Caki2 (cell line): ENCODE results near the gene RPL15. TPM values are rescaled to one million over a fixed set of nuclear protein-coding genes. Genes with fewer than 3 reads are reported as not detected.
A peak's percentile ranks its signal among the peaks of the same experiment; 100 is the strongest.
"Not testable (repeated sequence)": the region's sequence is repeated elsewhere in the genome, so short reads cannot be mapped to it uniquely, and the experiment has no call there.

ENCODE experiments used
- DNase-seq: peaks from one replicate; pipeline ENCODE4 v3.0.0-alpha.2; 2015; ENCODE audit warnings: low read depth
- in situ Hi-C: cut with HindIII; loops from 2 replicates; pipeline ENCODE4 v1.10.0; 2016; ENCODE audit warnings: low sequenced_read_pairs, low pct_unique_long_range_greater_than_20kb, mixed read lengths
- total RNA-seq: library from RNA; depleted of rRNA; stranded (reverse); fragments of >200 nt; shearing (Covaris generic); gene quantifications from 2 replicates; pipeline ENCODE4 v1.2.3, GENCODE V29; 2014; ENCODE audit warnings: low replicate concordance; rRNA removed

The RPL15 gene
- total RNA-seq: 3,923 and 4,358 TPM in 2 replicates

DNA sequence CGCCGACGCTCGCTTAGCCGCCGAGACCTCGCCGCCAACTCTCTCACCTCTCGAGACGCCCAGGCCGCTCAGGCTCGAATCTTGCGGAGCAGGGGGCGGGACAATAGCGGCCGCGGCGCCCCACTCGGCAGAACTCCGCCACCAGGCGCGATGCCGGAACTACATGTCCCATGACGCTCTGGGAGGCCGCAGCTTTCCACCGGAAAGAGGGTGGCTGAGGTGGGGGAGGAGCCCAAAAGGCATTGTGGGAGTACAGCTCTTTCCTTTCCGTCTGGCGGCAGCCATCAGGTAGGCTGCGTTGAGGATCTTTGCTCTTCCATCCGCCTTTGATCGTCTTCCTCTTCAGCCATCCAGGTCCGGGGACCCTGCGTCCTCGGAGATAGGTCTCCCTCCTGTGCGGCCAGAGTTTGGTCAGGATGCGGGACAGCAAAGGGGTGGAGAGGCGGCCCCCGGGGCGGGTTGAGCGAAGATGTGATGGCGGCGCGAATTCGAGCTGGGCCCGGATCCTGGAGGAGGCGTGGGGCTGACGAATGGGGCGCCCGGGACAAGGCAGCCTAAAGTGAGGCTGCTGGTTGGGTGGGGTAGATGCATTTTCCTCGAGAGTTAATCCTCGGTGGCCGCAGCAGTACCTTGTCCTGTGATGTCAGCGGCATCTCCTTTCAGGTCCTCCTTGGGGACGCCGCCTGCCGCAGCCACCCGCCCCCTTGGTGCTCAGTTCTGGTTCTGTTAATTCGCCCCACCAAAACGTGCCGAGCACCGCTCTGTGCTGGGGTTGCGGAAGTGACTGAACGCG, at the start of gene RPL15, which contains the start of gene NKIRAS1:
RPL15 (plus strand) TSS at position 247 of the 793 bp plus-strand sequence. CDS start 728 bp downstream, outside the sequence.
NKIRAS1 (minus strand) TSS at position 105 of the 793 bp plus-strand sequence. CDS start 6,086 bp downstream, outside the sequence.
- in situ Hi-C loops: no loop called here
- peak; percentile 93 for DNase-seq

GRCh38 chr3:23867400-23867799, 49.5 kb upstream of the RPL15 start:
- in situ Hi-C loops: no loop called here
- no peak for DNase-seq

GRCh38 chr3:23867838-23868237, 49.1 kb upstream of the RPL15 start:
- in situ Hi-C loops: no loop called here
- no peak for DNase-seq

DNA sequence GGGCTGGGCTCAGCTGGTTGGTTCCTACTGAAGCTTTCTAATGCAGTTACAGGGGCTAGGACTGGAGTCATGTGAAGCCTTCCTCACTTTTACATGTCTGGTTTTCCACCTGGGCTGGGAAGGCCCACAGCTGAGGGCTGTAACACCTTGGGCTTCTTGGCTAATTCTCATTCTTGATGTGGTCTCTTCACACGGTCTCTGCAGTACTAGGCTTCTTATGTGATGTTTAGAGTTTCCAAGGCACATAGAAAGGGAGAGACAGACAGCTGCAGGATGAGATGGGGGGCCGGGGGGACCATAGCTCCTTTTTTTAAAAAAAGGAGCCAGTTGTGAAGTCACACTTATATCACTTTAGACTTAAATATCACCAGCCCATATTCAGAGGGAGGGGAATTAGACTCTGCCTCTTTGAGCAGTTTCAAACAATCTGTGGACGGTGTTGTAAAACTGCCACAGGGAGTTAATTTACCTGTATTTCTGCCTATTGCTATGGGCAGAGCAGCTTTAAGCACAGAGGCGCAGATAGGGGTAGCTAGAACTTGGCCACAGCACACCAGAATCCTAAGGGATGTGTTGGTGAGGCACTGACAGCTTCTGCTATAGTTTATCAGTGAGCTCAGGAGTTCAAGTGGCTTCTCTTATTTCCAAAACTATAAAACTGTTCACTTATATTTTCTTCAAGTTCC, 46.8 kb upstream of the RPL15 start:
- in situ Hi-C loops: no loop called here
- DNase-seq: no peak

DNA sequence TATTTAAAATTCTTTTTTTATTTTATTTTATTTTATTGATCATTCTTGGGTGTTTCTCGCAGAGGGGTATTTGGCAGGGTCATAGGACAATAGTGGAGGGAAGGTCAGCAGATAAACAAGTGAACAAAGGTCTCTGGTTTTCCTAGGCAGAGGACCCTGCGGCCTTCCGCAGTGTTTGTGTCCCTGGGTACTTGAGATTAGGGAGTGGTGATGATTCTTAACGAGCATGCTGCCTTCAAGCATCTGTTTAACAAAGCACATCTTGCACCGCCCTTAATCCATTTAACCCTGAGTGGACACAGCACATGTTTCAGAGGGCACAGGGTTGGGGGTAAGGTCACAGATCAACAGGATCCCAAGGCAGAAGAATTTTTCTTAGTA, 46.3 kb upstream of the RPL15 start:
- in situ Hi-C loops: not testable (repeated sequence)

GRCh38 chr3:23871361-23871760, 45.6 kb upstream of the RPL15 start:
- in situ Hi-C loops: not testable (repeated sequence)

More for the DNA sequence above, 46.3 kb upstream of the RPL15 start:
- not testable (repeated sequence) for DNase-seq

GRCh38 chr3:23872330-23872729, 44.6 kb upstream of the RPL15 start:
- in situ Hi-C loops: no loop called here
- DNase-seq: no peak

More at GRCh38 chr3:23871361-23871760, 45.6 kb upstream of the RPL15 start:
- DNase-seq: not testable (repeated sequence)

GRCh38 chr3:23873941-23874340, 43.0 kb upstream of the RPL15 start:
- in situ Hi-C loops: no loop called here
- no peak for DNase-seq

DNA sequence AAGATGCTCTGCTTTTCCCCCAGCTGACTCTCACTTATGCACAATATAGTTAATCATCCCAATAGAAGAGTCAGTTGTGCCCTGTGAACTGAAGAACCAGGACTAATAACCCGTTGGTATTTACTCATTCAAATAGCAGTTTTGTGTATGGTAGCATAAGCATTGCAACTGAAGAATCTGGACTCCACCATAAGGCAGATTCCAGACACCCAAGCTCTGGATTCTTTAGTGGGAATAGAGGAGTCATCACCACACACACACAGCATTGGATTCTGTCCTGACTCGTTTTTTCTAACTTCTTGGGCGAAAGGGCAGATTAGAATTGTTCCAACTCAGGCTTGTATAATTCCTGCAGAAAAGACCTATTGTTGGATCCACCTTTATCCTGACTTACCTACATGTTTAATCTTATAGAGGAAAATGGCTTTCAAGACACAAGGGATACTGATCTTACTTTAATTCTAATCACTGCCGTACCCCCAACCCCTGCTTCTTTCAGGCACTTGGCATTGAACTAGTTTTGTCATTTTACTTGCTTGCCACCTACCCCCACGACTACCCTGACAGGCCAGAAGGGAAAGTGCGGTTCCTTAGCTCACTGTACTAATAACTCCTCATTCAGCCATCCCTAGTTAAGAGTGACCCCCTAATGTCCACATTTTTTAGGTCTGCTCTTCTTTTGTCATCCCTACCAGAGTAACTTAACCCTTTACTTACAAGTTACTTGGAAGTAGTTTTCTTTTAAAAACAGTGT, 42.4 kb upstream of the RPL15 start:
- DNase-seq: no peak
- in situ Hi-C loops: no loop called here

DNA sequence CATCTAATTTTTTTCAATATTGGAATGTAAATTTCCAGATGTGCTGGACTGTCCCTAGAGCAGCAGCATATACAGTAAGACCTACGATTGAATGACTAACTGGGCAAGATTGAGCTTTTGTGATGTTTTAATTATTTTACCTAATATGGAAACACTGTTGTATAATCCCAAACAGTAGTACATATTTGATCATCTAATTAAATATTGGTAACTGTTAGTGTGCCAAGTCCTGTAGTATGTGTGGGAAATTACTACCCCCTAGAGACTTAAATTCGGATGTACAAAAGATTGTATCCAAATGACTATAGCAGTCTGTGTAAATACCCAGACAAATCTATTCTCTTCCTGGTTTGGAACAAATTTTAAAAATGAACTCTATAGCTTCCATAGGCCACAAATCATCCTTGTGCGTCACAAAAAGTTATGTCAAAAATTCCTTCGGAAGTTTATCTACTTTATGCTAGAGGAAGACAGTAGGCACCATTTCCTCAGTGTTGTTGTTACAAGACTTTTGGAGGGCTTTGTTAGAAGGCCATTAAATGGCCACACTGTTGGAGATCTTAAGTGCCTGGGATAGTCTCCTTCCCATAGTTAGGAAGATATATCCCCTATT, 41.7 kb upstream of the RPL15 start:
- DNase-seq: no peak
- in situ Hi-C loops: no loop called here

GRCh38 chr3:23876923-23877322, 40.0 kb upstream of the RPL15 start:
- DNase-seq: no peak
- in situ Hi-C loops: no loop called here

GRCh38 chr3:23877329-23877980, 39.5 kb upstream of the RPL15 start:
- no peak for DNase-seq
- in situ Hi-C loops: no loop called here

DNA sequence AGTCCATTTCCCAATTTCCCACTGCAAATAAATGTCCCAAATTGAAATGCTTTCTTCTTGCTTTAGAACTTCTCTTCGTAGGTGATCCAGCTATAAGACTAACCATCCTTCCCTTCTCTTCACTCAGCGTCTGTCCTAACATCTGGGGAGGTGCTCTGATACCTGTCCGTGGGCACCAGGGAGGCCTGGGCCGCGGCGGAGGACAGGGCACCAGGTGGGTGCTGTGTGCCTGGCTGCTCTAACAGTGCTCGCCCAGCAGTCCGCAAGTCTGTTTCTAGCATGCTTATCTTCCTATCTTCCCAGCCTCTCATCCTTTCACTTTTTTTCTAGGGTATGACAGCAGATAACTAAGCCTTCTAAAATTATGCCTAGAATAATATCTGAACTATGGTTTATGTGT, 37.4 kb upstream of the RPL15 start:
- no peak for DNase-seq

GRCh38 chr3:23880703-23881339, 36.1 kb upstream of the RPL15 start:
- in situ Hi-C loops: no loop called here

More for the DNA sequence above, 37.4 kb upstream of the RPL15 start:
- in situ Hi-C loops: no loop called here

DNA sequence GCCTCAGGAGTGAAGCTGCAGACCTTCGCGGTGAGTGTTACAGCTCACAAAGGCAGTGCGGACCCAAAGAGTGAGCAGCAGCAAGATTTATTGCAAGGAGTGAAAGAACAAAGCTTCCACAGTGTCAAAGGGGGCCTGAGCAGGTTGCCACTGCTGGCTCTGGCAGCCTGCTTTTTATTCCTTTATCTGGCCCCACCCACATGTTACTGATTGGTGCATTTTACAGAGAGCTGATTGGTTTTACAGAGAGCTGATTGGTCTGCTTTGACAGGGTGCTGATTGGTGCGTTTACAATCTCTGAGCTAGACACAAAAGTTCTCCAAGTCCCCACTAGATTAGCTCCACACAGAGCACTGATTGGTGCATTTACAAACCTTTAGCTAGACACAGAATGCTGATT, 34.9 kb upstream of the RPL15 start:
- DNase-seq, in situ Hi-C loops: not testable (repeated sequence)

More at GRCh38 chr3:23880703-23881339, 36.1 kb upstream of the RPL15 start:
- DNase-seq: no peak

DNA sequence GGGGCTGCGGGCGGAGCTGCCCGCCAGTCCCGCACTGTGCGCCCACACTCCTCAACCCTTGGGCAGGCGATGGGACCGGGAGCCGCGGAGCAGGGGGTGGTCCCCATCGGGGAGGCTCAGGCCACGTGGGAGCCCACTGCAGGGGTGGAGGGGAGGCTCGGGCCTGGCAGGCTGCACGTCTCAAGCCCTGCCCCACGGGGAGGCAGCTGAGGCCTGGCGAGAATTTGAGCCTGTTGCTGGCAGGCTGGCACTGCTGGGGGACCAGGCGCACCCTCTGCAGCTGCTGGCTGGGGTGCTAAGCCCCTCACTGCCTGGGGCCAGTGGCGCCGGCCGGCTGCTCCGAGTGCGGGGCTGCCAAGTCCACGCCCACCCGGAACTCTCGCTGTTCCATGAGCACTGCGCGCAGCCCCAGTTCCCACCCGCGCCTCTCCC, 34.4 kb upstream of the RPL15 start:
- no peak for DNase-seq
- in situ Hi-C loops: no loop called here

- no peak for DNase-seq
- in situ Hi-C loops: no loop called here
These were observed 32.5 kb upstream of the RPL15 start for GRCh38 chr3:23884481-23884880.
